Breast epithelium (tissue), 3 donors: ENCODE results near the gene LYPD6B.

Experiments
- POLR2A ChIP-seq: fragments of 450-650 bp; IDR thresholded peaks from one replicate; pipeline ENCODE4 v1.6.1; 2016; ENCODE audit warnings: antibody characterized with exemption, mild to moderate bottlenecking, moderate library complexity
- POLR2AphosphoS5 ChIP-seq, 3 donors: sonication (generic); formaldehyde crosslinking; IDR thresholded peaks; one replicate each; pipeline ENCODE4 v1.6.1; 2017; ENCODE audit warnings: antibody characterized with exemption in 3 of 3
- TF ChIP-seq, protein P1 (sequence below), 3 donors: fragments of 450-650 bp; IDR thresholded peaks; one replicate each; pipeline ENCODE4 v1.5.1; 2016 to 2017; ENCODE audit warnings: antibody characterized with exemption in 3 of 3, mild to moderate bottlenecking in 3 of 3, moderate library complexity in 3 of 3

DNA sequence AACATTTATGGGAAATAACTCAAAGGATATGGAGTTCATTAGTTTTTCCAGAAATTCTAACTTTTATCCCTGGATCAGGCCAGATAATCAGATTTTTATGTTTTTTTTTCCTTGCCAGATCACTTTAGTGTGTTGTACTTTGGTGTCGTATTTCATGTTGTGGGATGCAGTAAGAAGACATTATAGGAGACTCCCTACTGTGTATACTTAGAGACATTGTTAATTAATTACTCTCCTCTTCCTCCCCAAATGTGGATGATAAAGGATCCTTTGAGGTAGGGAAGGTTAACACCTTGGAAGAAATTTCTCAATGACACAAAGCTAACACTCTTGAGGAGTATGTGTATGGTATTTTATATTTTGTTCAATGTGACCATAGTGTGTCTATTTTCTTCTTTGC, 120.5 kb downstream of the LYPD6B start:
- TF ChIP-seq, protein P1, sequence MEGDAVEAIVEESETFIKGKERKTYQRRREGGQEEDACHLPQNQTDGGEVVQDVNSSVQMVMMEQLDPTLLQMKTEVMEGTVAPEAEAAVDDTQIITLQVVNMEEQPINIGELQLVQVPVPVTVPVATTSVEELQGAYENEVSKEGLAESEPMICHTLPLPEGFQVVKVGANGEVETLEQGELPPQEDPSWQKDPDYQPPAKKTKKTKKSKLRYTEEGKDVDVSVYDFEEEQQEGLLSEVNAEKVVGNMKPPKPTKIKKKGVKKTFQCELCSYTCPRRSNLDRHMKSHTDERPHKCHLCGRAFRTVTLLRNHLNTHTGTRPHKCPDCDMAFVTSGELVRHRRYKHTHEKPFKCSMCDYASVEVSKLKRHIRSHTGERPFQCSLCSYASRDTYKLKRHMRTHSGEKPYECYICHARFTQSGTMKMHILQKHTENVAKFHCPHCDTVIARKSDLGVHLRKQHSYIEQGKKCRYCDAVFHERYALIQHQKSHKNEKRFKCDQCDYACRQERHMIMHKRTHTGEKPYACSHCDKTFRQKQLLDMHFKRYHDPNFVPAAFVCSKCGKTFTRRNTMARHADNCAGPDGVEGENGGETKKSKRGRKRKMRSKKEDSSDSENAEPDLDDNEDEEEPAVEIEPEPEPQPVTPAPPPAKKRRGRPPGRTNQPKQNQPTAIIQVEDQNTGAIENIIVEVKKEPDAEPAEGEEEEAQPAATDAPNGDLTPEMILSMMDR (IDR thresholded peaks at IDR 0.05), result no peak
- TF ChIP-seq POLR2A (no peak), POLR2AphosphoS5 (IDR thresholded peaks at IDR 0.05) (no peak)
